Loucy (cell line): ENCODE data around the gene APOO.
"Not testable (repeated sequence)": the region's sequence is repeated elsewhere in the genome, so short reads cannot be mapped to it uniquely, and the experiment has no call there.

Experiments
- EZH2phosphoT487 ChIP-seq: fragments of 200-600 bp; IDR thresholded peaks from 2 replicates; pipeline ENCODE4 v1.6.1; 2018; ENCODE audit warnings: antibody characterized with exemption, mild to moderate bottlenecking, moderate library complexity, borderline replicate concordance
- TF ChIP-seq, protein P1 (sequence below): fragments of 200-600 bp; sonication (generic); conservative IDR thresholded peaks from 2 replicates; pipeline ENCODE4 v1.5.1; 2014; ENCODE audit warnings: mild to moderate bottlenecking, antibody characterized with exemption, low read length

DNA sequence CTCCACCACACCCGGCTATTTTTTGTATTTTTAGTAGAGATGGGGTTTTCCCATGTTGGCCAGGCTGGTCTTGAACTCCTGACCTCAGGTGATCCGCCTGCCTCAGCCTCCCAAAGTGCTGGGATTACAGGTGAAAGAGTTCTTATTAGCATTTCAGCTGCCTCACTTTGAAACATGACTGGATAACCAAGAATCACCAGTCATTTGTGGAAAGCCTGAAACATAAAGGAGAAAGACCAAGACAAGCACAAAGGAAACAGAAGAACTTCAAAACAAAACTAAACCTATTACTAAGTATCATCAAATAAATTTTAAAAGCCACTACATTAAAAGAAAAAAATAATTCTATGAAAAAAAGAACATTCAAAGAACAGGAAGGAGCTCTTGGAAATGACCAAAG is 45.8 kb downstream of the APOO start:
- TF ChIP-seq, protein P1, sequence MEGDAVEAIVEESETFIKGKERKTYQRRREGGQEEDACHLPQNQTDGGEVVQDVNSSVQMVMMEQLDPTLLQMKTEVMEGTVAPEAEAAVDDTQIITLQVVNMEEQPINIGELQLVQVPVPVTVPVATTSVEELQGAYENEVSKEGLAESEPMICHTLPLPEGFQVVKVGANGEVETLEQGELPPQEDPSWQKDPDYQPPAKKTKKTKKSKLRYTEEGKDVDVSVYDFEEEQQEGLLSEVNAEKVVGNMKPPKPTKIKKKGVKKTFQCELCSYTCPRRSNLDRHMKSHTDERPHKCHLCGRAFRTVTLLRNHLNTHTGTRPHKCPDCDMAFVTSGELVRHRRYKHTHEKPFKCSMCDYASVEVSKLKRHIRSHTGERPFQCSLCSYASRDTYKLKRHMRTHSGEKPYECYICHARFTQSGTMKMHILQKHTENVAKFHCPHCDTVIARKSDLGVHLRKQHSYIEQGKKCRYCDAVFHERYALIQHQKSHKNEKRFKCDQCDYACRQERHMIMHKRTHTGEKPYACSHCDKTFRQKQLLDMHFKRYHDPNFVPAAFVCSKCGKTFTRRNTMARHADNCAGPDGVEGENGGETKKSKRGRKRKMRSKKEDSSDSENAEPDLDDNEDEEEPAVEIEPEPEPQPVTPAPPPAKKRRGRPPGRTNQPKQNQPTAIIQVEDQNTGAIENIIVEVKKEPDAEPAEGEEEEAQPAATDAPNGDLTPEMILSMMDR: not testable (repeated sequence)
- not testable (repeated sequence) for TF ChIP-seq EZH2phosphoT487
